NCI-H446 treated with DMSO at 0.1 percent for 48 hours (cell line): ENCODE data around the gene DHRS7B.
"Not testable (repeated sequence)": the region's sequence is repeated elsewhere in the genome, so short reads cannot be mapped to it uniquely, and the experiment has no call there.

Source experiments
- DNase-seq: peaks from one replicate; lab custom pipeline; 2025; lab: John Stamatoyannopoulos, UW

Gene DHRS7B

GRCh38 chr17:21108651-21109050 lies 18.1 kb upstream of the DHRS7B start:
- DNase-seq: no peak

- no peak for DNase-seq
Measured at GRCh38 chr17:21113049-21113690, 13.6 kb upstream of the DHRS7B start.

- DNase-seq: no peak
Measured at GRCh38 chr17:21113716-21114115, 13.0 kb upstream of the DHRS7B start.

- not testable (repeated sequence) for DNase-seq
Measured at GRCh38 chr17:21114791-21115190, 12.0 kb upstream of the DHRS7B start.

- DNase-seq: peak; percentile 1
Measured at GRCh38 chr17:21119247-21119918, 7.4 kb upstream of the DHRS7B start.

GRCh38 chr17:21119919-21120249 lies 6.9 kb upstream of the DHRS7B start:
- no peak for DNase-seq

GRCh38 chr17:21124086-21124485 lies 2.7 kb upstream of the DHRS7B start:
- DNase-seq: no peak

- not testable (repeated sequence) for DNase-seq
Measured at GRCh38 chr17:21124517-21124916, 2.2 kb upstream of the DHRS7B start.

GRCh38 chr17:21125862-21126261 lies 902 bp upstream of the DHRS7B start:
- DNase-seq: no peak

- no peak for DNase-seq
Measured at GRCh38 chr17:21127509-21128077, 829 bp downstream of the DHRS7B start.

GRCh38 chr17:21129023-21129681 lies 2.4 kb downstream of the DHRS7B start:
- DNase-seq: peak; percentile 0

GRCh38 chr17:21131137-21131536 lies 4.4 kb downstream of the DHRS7B start:
- DNase-seq: no peak

- no peak for DNase-seq
Measured at GRCh38 chr17:21132428-21132827, 5.7 kb downstream of the DHRS7B start.

- DNase-seq: no peak
Measured at GRCh38 chr17:21134559-21134958, 7.8 kb downstream of the DHRS7B start.

- no peak for DNase-seq
Measured at GRCh38 chr17:21140911-21141310, 14.1 kb downstream of the DHRS7B start.

GRCh38 chr17:21141331-21141730 lies 14.6 kb downstream of the DHRS7B start:
- no peak for DNase-seq

- not testable (repeated sequence) for DNase-seq
Measured at GRCh38 chr17:21142065-21142464, 15.3 kb downstream of the DHRS7B start.

- no peak for DNase-seq
Measured at GRCh38 chr17:21143695-21144094, 16.9 kb downstream of the DHRS7B start.

GRCh38 chr17:21144299-21144698 lies 17.5 kb downstream of the DHRS7B start:
- not testable (repeated sequence) for DNase-seq

GRCh38 chr17:21146362-21147015 lies 19.7 kb downstream of the DHRS7B start:
- no peak for DNase-seq

- no peak for DNase-seq
Measured at GRCh38 chr17:21149621-21150020, 22.9 kb downstream of the DHRS7B start.

GRCh38 chr17:21152731-21153130 lies 26.0 kb downstream of the DHRS7B start:
- no peak for DNase-seq
